Esophagus (tissue), 2 donors: Measurements from ENCODE around the gene RIMBP2. TPM values are rescaled to one million over a fixed set of nuclear protein-coding genes. Genes with fewer than 3 reads are reported as not detected.

Source experiments
- H3K27ac ChIP-seq, 2 donors: one replicate each; pipeline ENCODE4 v1.5.1; 2013; ENCODE audit warnings: low read depth in 2 of 2, mild to moderate bottlenecking in 2 of 2, inconsistent platforms in 1 of 2, low read length in 1 of 2, moderate library complexity in 1 of 2
- H3K27me3 ChIP-seq, 2 donors: one replicate each; pipeline ENCODE4 v1.6.1; 2013; ENCODE audit warnings: low read length in 2 of 2, control low read depth in 1 of 2, mild to moderate bottlenecking in 1 of 2; ENCODE audit not compliant: insufficient read depth in 2 of 2, control insufficient read depth in 1 of 2
- H3K36me3 ChIP-seq, 2 donors: one replicate each; pipeline ENCODE4 v1.6.1; 2013; ENCODE audit warnings: low read length in 1 of 2; ENCODE audit not compliant: control insufficient read depth in 2 of 2, insufficient read depth in 2 of 2
- H3K4me1 ChIP-seq, 2 donors: one replicate each; pipeline ENCODE4 v1.6.1; 2013; ENCODE audit warnings: low read length in 1 of 2; ENCODE audit not compliant: control insufficient read depth in 2 of 2, insufficient read depth in 2 of 2
- H3K4me3 ChIP-seq, 2 donors: one replicate each; pipeline ENCODE4 v1.5.1; 2013; ENCODE audit warnings: low read length in 2 of 2, mild to moderate bottlenecking in 2 of 2, low read depth in 1 of 2, moderate library complexity in 1 of 2
- H3K9me3 ChIP-seq, 2 donors: one replicate each; pipeline ENCODE4 v1.6.1; 2013; ENCODE audit warnings: mild to moderate bottlenecking in 2 of 2, low read depth in 1 of 2, low read length in 1 of 2, moderate library complexity in 1 of 2; ENCODE audit not compliant: control insufficient read depth in 2 of 2, insufficient read depth in 1 of 2
- WGBS, 2 donors: extraction: QIAGEN DNeasy Blood & Tissue Kit; methylation state at CpG; one replicate each; pipeline ENCODE4 v1.1.7; 2013; 5-methylcytosine and 5-hydroxymethylcytosine counted together
- polyA plus RNA-seq, 2 donors: library from polyadenylated mRNA; stranded (reverse); fragments of 200-250 nt; gene quantifications; one replicate each; pipeline ENCODE4 v1.2.3, GENCODE V29; 2013
- donor health status: healthy with polysubstance abuse.
- donor health status: Bipolar disorder and iron deficiency.

Gene RIMBP2
- polyA plus RNA-seq, 2 donors = 0.20 to 0.69 TPM

DNA sequence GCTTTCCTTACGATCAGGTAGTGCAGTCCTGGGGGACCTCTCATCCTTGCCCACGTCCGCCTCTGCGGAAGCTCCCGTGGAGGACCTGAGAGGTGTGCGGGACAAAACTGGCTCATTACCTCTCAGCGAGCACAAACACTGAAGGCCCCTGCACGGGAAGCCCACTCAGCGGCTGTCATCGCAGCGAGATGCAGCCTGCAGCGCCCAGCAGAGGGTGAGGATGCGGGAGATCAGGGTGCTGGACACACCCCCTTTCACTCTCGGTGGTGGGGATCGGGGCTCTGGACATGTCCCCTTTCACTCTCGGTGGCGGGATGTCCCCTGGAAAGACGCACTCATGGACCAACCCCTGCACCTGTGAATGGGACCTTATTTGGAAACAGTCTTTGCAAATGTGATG is 266.8 kb downstream of the RIMBP2 start:
- Histone ChIP-seq H3K36me3 (no peaks in the 10 kb centered on the region), H3K9me3 (no peaks in the 10 kb centered on the region), H3K27me3 (no peaks in the 10 kb centered on the region), H3K4me3 (no peak overlapping the region), H3K4me1 (no peaks in the 10 kb centered on the region), H3K27ac (no peak overlapping the region)
- WGBS, 2 donors = 79 to 80% methylated on average over 18 of the region's 18 CpGs

DNA sequence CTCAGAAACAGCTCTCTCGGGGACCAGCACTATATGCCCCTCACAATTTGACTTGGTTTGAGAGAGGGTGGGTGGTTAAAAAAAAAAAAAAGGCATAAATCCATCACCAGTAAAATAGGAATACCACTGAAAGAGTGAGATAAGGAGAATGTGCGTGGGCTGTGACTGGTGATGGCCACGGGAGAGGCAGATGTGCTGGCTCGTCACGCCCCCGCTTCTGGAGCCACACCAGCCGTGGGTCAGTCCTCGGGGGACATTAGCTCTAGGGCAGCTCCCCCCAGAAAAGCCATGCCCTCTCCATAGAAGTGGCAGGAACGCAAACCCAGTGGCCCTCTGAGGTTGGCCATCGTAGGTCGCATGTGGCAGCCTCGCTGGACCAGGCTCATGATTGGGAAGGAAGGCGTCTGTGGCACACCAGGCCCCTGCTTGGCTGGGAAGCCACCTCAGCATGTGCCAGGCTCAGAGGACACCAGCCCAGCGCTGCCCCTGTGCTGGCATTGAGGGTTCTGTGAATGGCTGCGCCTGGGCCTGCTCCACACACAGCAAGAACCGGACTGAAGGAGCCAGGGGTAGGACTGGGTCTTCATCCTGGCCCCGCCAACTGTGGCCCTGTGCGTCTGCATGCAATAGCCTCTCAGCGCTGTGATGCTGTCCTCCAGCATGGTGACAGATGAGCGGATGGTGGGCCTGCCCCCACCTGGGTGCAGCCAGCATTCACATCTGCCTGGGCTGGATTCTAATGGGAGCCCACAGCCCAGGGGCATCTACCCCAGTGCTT is 267.9 kb downstream of the RIMBP2 start:
- no peaks in the 10 kb centered on the region for H3K36me3 ChIP-seq
- no peak overlapping the region for H3K27ac ChIP-seq
- no peaks in the 10 kb centered on the region for H3K4me1 ChIP-seq
- WGBS, 2 donors = 90 to 92% methylated on average over 20 of the region's 20 CpGs
- H3K4me3 ChIP-seq = no peak overlapping the region
- no peaks in the 10 kb centered on the region for H3K27me3 ChIP-seq
- H3K9me3 ChIP-seq = no peaks in the 10 kb centered on the region

DNA sequence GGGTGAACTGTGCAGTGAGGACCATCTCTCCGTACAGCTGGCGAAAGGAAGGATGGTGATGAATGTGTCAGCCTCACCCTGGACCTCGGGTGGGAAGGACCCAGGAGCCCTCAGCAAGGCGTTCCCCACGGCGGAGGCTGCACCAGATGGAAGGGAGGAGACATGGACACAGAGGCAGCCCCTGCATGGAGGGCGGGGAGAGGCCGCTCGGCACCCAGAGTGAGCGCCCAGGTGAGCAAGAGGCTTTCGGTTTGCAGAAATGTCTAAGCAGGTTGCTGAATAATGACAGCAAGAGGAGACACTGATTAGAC is 268.5 kb downstream of the RIMBP2 start:
- Histone ChIP-seq H3K27me3 (no peaks in the 10 kb centered on the region), H3K4me1 (no peaks in the 10 kb centered on the region), H3K9me3 (no peaks in the 10 kb centered on the region), H3K4me3 (no peak overlapping the region), H3K36me3 (no peaks in the 10 kb centered on the region), H3K27ac (no peak overlapping the region)
- WGBS, 2 donors = 85 to 91% methylated on average over 11 of the region's 11 CpGs

DNA sequence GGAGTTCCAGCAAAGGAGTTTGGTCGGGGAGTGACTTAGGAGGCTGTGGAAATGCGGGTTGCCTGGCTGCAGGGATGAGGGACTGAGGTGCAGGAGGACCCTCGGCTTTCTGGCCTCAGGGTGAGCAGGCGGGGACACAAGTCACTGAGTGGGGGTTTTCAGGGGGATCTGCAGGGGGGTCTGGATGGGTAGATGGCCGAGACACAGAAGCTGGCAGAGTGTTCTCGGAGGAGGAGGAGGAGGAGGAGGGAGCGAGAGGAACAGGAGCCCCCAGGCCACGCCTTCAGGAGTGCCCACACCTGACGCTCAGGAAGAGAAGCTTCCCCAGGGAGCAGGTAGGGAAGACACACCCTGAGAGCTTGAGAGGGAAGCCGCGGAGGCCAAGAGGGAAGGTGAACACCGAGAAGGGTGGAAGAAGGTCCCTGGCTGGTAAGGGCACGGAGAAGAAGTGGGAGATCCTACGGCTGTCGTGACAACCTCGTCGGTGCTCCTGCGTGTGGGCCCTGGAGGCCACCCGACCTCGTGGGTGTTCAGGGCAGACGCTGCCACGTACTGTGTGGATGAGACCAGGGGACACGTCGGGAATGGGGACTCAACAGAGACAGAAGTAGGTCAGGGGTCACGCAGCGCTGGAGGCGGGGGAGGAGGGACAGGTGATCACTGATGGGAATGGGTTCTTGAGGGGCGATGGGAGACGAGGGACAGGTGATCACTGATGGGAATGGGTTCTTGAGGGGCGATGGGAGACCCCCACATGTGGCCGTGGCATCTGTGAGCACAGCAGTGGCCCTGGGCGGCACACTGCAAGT is 269.0 kb downstream of the RIMBP2 start:
- no peaks in the 10 kb centered on the region for H3K27me3 ChIP-seq
- H3K4me1 ChIP-seq = no peaks in the 10 kb centered on the region
- 85 to 86% methylated on average over 32 of the region's 32 CpGs for whole genome bisulfite sequencing, 2 donors
- no peak overlapping the region for H3K4me3 ChIP-seq
- no peaks in the 10 kb centered on the region for H3K36me3 ChIP-seq
- peaks cover under 1% of the 10 kb centered on the region in 2 donors for H3K9me3 ChIP-seq
- no peak overlapping the region for H3K27ac ChIP-seq

DNA sequence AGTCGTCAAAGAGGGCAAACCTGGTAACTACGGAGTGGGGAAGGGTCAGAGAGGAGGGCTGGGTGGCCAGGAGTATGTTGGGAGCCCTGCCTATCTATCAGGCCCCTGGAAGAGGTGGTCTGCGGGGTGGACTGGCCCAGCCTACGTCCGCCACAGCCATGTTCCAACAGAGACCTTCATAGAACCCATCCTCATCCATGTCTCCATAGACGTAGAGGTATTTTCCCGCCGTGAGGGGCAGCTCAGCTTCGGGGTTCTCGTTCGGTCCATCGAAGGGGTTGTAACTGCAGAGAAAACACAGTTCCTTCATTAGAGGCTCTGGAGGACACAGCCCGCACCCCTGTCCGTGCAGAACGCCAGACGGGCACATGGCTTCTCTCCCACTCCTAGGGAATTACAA is 271.1 kb downstream of the RIMBP2 start:
- Histone ChIP-seq H3K36me3 (no peaks in the 10 kb centered on the region), H3K27ac (no peak overlapping the region), H3K9me3 (peaks cover 3 to 4% of the 10 kb centered on the region in 2 donors), H3K27me3 (no peaks in the 10 kb centered on the region), H3K4me3 (no peak overlapping the region), H3K4me1 (no peaks in the 10 kb centered on the region)
- WGBS, 2 donors = 83 to 90% methylated on average over 13 to 16 of the region's 16 CpGs

DNA sequence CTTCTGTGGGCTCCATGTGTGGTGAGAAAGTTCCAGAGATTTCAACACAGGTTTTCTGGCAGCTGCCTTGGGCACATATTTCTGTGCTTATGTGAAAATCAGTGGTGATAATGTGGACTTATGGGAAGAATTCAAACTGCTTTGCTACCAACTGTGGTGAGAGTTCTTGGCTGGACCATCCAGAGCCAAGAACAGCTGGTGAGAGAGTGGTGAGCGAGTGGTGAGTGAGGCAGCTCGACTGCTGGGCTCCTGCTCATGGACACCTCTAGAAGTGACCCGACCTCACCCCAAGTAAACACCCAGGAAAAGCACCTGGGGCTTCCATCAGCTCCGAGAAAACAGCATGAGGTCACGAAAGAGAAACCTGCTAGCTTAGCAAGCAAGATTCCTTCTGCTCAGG is 272.0 kb downstream of the RIMBP2 start:
- H3K9me3 ChIP-seq = peaks cover 3 to 4% of the 10 kb centered on the region in 2 donors
- H3K4me3 ChIP-seq = no peak overlapping the region
- no peak overlapping the region for H3K27ac ChIP-seq
- WGBS, 2 donors = 45 to 63% methylated on average over 5 of the region's 5 CpGs
- H3K4me1 ChIP-seq = no peaks in the 10 kb centered on the region
- no peaks in the 10 kb centered on the region for H3K27me3 ChIP-seq
- no peaks in the 10 kb centered on the region for H3K36me3 ChIP-seq

DNA sequence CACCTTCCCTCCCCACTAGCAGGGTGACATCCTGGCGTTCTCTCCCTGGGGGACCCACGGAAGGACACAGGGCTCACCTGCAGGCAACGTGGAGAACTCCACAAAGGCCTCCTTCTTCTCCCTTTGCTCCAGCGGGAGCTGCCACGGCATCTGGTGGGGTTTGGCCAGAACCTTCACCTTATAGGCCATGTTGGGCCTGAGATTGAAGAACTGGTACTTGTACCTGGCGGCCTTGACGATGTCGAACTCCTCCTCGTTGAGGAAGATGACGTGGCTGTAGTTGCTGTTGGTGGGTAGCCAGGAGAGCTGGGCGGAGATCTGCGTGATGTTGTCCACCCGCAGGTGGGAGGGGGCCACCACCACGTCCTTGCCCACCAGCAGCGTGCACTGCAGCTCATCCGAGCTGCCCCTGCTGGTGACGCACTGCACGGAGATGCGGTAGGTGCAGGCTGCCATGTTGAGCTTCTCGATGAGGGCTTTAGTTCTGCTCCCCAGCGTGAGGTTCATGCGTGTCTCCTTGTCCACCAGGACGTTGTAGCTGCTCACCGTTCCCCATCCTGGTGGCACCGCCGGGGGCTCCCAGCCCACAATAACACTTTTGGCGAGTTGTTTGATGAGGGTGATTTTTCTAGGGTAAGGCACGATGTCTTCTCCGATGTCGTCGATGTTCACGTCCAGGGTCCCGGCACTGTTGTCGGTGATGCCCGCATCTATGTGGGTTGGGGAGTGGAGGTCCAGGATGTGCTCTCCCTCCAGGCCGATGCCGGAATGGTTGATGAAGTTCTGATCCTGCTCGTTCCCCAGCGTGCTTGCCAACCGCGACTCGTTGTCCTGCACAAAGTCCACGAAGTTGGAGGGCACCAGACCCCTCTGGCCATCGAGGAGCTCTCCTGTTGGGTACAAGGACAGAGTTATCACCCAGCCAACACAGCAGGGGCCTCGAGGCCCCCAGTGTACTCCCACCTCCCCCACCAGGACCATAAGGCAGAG is 274.0 kb downstream of the RIMBP2 start:
- WGBS, 2 donors = 93 to 94% methylated on average over 45 of the region's 45 CpGs

DNA sequence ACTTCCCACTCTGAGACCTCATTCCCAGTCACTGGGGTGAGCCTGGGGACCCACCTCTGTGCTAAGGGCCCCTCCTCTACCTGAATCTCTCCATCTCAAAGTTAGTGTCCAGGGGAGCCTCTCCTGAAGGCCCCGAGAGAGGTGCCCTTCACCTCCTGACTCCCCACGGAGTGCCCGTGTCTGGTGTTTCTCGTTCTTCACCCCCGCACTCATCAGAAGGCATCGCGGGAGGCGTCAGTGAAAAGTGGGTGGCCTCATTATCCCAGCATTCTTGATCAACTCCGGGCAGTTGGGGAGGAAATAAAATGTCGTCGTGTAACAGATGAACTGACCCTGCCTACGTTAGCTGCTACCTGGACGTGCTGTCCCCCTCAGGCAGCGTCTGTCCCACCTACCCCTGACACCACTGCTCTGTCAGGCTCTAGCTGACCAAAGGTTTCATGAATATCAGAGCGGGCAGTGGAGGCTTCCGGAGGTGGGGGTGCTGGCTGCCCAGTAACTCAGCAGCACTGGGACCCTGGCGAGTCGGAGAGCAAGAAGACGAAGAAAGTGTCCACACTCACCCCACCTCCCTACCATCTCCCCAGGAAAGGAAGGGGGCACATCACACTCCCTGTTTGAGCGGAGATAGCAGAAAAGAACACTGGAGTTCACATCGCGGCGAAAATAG is 275.6 kb downstream of the RIMBP2 start:
- Histone ChIP-seq H3K4me3 (no peak overlapping the region), H3K9me3 (peaks cover 3 to 4% of the 10 kb centered on the region in 2 donors), H3K4me1 (no peaks in the 10 kb centered on the region), H3K27ac (no peak overlapping the region), H3K27me3 (no peaks in the 10 kb centered on the region), H3K36me3 (no peaks in the 10 kb centered on the region)
- WGBS, 2 donors = 94 to 96% methylated on average over 23 of the region's 23 CpGs

More for the DNA sequence above, 274.0 kb downstream of the RIMBP2 start:
- Histone ChIP-seq H3K4me1 (no peaks in the 10 kb centered on the region), H3K4me3 (no peak overlapping the region), H3K27ac (no peak overlapping the region), H3K9me3 (peaks cover 3 to 4% of the 10 kb centered on the region in 2 donors), H3K36me3 (no peaks in the 10 kb centered on the region), H3K27me3 (no peaks in the 10 kb centered on the region)

DNA sequence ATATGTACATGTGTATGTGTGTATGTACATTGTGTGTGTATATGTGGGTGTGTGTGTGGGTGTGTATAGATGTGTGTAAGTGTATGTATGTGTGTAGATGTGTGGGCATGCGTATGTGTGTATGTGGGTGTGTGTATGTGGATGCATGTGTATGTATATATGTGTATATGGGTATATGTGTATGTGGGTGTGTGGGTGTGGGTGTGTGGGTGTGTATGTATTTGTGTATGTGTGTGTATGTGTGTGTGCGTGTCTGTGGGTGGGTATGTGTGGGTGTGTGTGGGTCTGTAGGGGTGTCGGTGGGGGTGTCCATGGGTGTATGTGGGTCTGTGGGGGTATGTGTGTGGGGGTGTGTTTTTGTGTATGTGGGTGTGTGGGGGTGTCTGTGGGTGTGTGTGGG is 276.8 kb downstream of the RIMBP2 start:
- peaks cover 3 to 4% of the 10 kb centered on the region in 2 donors for H3K9me3 ChIP-seq
- H3K27me3 ChIP-seq = no peaks in the 10 kb centered on the region
- H3K27ac ChIP-seq = no peak overlapping the region
- H3K4me1 ChIP-seq = no peaks in the 10 kb centered on the region
- H3K36me3 ChIP-seq = no peaks in the 10 kb centered on the region
- 93 to 95% methylated on average over 3 of the region's 3 CpGs for WGBS, 2 donors
- H3K4me3 ChIP-seq = no peak overlapping the region
